HEK293 (cell line): ENCODE measurements around the gene THAP7.

ENCODE experiments used
- CTCF ChIP-seq: fragments of 450-650 bp; formaldehyde crosslinking; IDR thresholded peaks from 2 replicates; pipeline ENCODE4 v1.5.1; 2016; ENCODE audit warnings: missing biosample characterization, missing genetic modification characterization
- PRDM10 ChIP-seq: fragments of 450-650 bp; formaldehyde crosslinking; IDR thresholded peaks from 2 replicates; pipeline ENCODE4 v1.5.1; 2016; ENCODE audit warnings: missing biosample characterization, missing genetic modification characterization
- ZBTB8A ChIP-seq: fragments of 450-650 bp; formaldehyde crosslinking; IDR thresholded peaks from 2 replicates; pipeline ENCODE4 v1.5.1; 2016; ENCODE audit warnings: missing biosample characterization, missing genetic modification characterization
- ZNF274 ChIP-seq, 2 experiments: fragments of 200-500 bp in 1 of 2; fragments of 450-650 bp in 1 of 2; sonication (Bioruptor generic) in 1 of 2; formaldehyde crosslinking in 1 of 2; IDR thresholded peaks; 2 replicates each; pipeline versions ENCODE4 v1.5.1 to v1.6.1; 2014 to 2016; ENCODE audit warnings: borderline replicate concordance in 1 of 2, inconsistent platforms in 1 of 2, low read length in 1 of 2, missing biosample characterization in 1 of 2, missing genetic modification characterization in 1 of 2

GRCh38 chr22:21025266-21025665 is 23.3 kb upstream of the THAP7 start:
- TF ChIP-seq ZBTB8A (tag by site-specific recombination) (no peak), ZNF274 (IDR thresholded peaks at IDR 0.05; ENCODE audit: low read length) (no peak), ZNF274 (tag by site-specific recombination; IDR thresholded peaks at IDR 0.05; ENCODE audit: borderline replicate concordance) (no peak), CTCF (tag by site-specific recombination) (no peak), PRDM10 (no peak)
